Caco-2 (cell line): ENCODE data around the gene NUDT13. TPM values are rescaled to one million over a fixed set of nuclear protein-coding genes. Genes with fewer than 3 reads are reported as not detected.

Experiments
- BruUV-seq: library from RNA; stranded (reverse); fragments of 400-500 nt; replicated peaks from 2 replicates; lab custom pipeline; 2021; lab: Mats Ljungman, UMichigan
- CTCF ChIA-PET: fragments of 300-600 bp; sonication (Branson Sonifier 250); formaldehyde crosslinking; loops from one replicate; lab custom pipeline; 2022; ENCODE audit warnings: antibody characterized with exemption; lab: Charles Lee
- POLR2A ChIA-PET: fragments of 300-600 bp; sonication (Branson Sonifier 250); formaldehyde crosslinking; loops from one replicate; lab custom pipeline; 2022; ENCODE audit warnings: antibody characterized with exemption; lab: Charles Lee
- DNase-seq, 2 experiments: peaks; one replicate each; pipeline versions ENCODE4 v3.0.0 to v3.0.0-alpha.2; 2020 to 2022
- H3K27me3 ChIP-seq: replicated peaks from 2 replicates; pipeline ENCODE4 v1.6.0; 2011; ENCODE audit warnings: low read length; ENCODE audit not compliant: control insufficient read depth, insufficient read depth
- H3K36me3 ChIP-seq: 2 replicates; pipeline ENCODE4 v1.5.1; 2011; ENCODE audit warnings: low read length; ENCODE audit not compliant: control insufficient read depth, insufficient read depth
- H3K4me1 ChIP-seq: fragments of 250-450 bp; sonication (Bioruptor Pico); 2 replicates; pipeline ENCODE4 v1.5.1; 2020; ENCODE audit warnings: mild to moderate bottlenecking
- H3K4me3 ChIP-seq: 2 replicates; pipeline ENCODE4 v1.5.1; 2011; ENCODE audit warnings: low read depth, mild to moderate bottlenecking, control low read depth, low read length
- H3K9me3 ChIP-seq: fragments of 250-450 bp; sonication (Bioruptor Pico); 2 replicates; pipeline ENCODE4 v1.5.1; 2020; ENCODE audit warnings: mild to moderate bottlenecking, moderate library complexity
- H3K27ac Mint-ChIP-seq: one replicate; pipeline ENCODE4 v1.8.0; 2022; ENCODE audit warnings: mixed read lengths; ENCODE audit not compliant: unreplicated experiment
- H3K27me3 Mint-ChIP-seq: one replicate; pipeline ENCODE4 v1.8.0; 2022; ENCODE audit warnings: mixed read lengths; ENCODE audit not compliant: insufficient read depth, unreplicated experiment
- H3K36me3 Mint-ChIP-seq: one replicate; pipeline ENCODE4 v1.8.0; 2022; ENCODE audit warnings: mild to moderate bottlenecking, mixed read lengths; ENCODE audit not compliant: insufficient read depth, unreplicated experiment
- H3K4me1 Mint-ChIP-seq: one replicate; pipeline ENCODE4 v1.8.0; 2022; ENCODE audit warnings: low read depth, mixed read lengths; ENCODE audit not compliant: unreplicated experiment
- H3K4me3 Mint-ChIP-seq: one replicate; pipeline ENCODE4 v1.8.0; 2022; ENCODE audit warnings: mild to moderate bottlenecking, moderate library complexity, mixed read lengths; ENCODE audit not compliant: unreplicated experiment
- H3K9me3 Mint-ChIP-seq: one replicate; pipeline ENCODE4 v1.8.0; 2022; ENCODE audit warnings: mixed read lengths; ENCODE audit not compliant: unreplicated experiment
- CTCF ChIP-seq, 2 experiments: fragments of 200-600 bp in 1 of 2; IDR thresholded peaks; 1 replicate in 1 of 2; 2 replicates in 1 of 2; pipeline versions ENCODE4 v1.5.1 to v1.8.0; 2011 to 2022; ENCODE audit warnings: antibody characterized with exemption in 1 of 2, control low read depth in 1 of 2, inconsistent platforms in 1 of 2, low read depth in 1 of 2, low read length in 1 of 2, mild to moderate bottlenecking in 1 of 2, moderate library complexity in 1 of 2; ENCODE audit not compliant: insufficient read depth in 1 of 2, severe bottlenecking in 1 of 2, unreplicated experiment in 1 of 2
- intact Hi-C: fragments of 100-400 bp; cut with micrococcal nuclease; formaldehyde crosslinking; loops from one replicate; pipeline ENCODE4 v1.10.0; 2022; ENCODE audit not compliant: unreplicated experiment
- total RNA-seq: library from RNA; stranded (reverse); gene quantifications from 2 replicates; pipeline ENCODE4 v1.2.3, GENCODE V29; 2022

The NUDT13 gene
- total RNA-seq, 1 experiment from 2014 or later = 6.5 TPM

GRCh38 chr10:73174148-73174925 is 64.1 kb downstream of the NUDT13 start:
- no TSS peak for BruUV-seq
- H3K4me3 ChIP-seq = no peak overlapping the region
- ChIA-PET POLR2A (no interaction called here), CTCF (no interaction called here)
- no peaks in the 10 kb centered on the region for H3K36me3 ChIP-seq
- Mint-ChIP-seq H3K9me3 (no peaks in the 10 kb centered on the region), H3K36me3 (no peaks in the 10 kb centered on the region), H3K27ac (no peak overlapping the region), H3K4me1 (no peaks in the 10 kb centered on the region), H3K27me3 (no peaks in the 10 kb centered on the region), H3K4me3 (no peak overlapping the region)
- no peaks in the 10 kb centered on the region for H3K4me1 ChIP-seq
- DNase-seq = no peak
- intact Hi-C loops = no loop called here
- no peaks in the 10 kb centered on the region for H3K27me3 ChIP-seq
- TF ChIP-seq CTCF (IDR thresholded peaks at IDR 0.05; ENCODE audit: insufficient read depth in 1 of 2, low read depth in 1 of 2, low read length in 1 of 2, severe bottlenecking in 1 of 2, unreplicated experiment in 1 of 2) = no peak
- H3K9me3 ChIP-seq = no peaks in the 10 kb centered on the region

Other genes starting within 250 kb of the NUDT13 start
- not detected in 2 replicates for gene OIT3, start 216.7 kb upstream of the NUDT13 start, total RNA-seq
- gene PLA2G12B, start 155.6 kb upstream of the NUDT13 start, total RNA-seq = 16.8 and 17.8 TPM in 2 replicates
- 44.3 and 46.5 TPM in 2 replicates for gene P4HA1, start 13.6 kb upstream of the NUDT13 start, total RNA-seq
- 51.8 and 52.6 TPM in 2 replicates for gene ECD, start 57.6 kb downstream of the NUDT13 start, total RNA-seq
- 13.2 and 14.1 TPM in 2 replicates for gene FAM149B1, start 57.7 kb downstream of the NUDT13 start, total RNA-seq
- gene DNAJC9, start 136.8 kb downstream of the NUDT13 start, total RNA-seq = 64.4 and 65.2 TPM in 2 replicates
- gene MRPS16, start 142.2 kb downstream of the NUDT13 start, total RNA-seq = 191 and 194 TPM in 2 replicates
- gene CFAP70, start 248.4 kb downstream of the NUDT13 start, total RNA-seq = 0.26 and 0.39 TPM in 2 replicates